Measurements from ENCODE around the gene SMAD7. TPM values are rescaled to one million over a fixed set of nuclear protein-coding genes. Genes with fewer than 3 reads are reported as not detected.

SMAD7 gene
- total and polyA plus RNA-seq, 10 of the 15 experiments (the other 5 are each of a cell fraction or from before 2014, with no cell fraction given), result 1.3 to 22.5 (median 8.0) TPM

GRCh38 chr18:48975817-48976649 is 25.3 kb upstream of the SMAD7 start:
- POLR2A ChIA-PET, result no interaction called here
- H2AFZ ChIP-seq (ENCODE audit: control insufficient read depth, low read depth, low read length), result peak overlapping the region; percentile 68
- in situ Hi-C loops (cut with MboI) (no loop called here), intact Hi-C loops (cut with micrococcal nuclease; ENCODE audit: unreplicated experiment) (no loop called here)
- RAD21 ChIA-PET (ENCODE audit: unreplicated experiment), result no interaction called here
- ATAC-seq, result peak; percentile 77
- H3K4me2 ChIP-seq (ENCODE audit: control insufficient read depth, insufficient read depth), result peak overlapping the region; percentile 75
- 0 out of 2 replicates have a peak, but pooled peaks cover 4% of the 10 kb centered on the region for H3K4me1 ChIP-seq (ENCODE audit: control insufficient read depth, insufficient read depth, low read length)
- no peak overlapping the region for H3K27ac ChIP-seq (ENCODE audit: control insufficient read depth, insufficient read depth)
- peaks cover 0 to 1% of the 10 kb centered on the region in 2 experiments; a peak in 2 of 4 replicates for H3K27me3 ChIP-seq (replicated peaks in 1 of 2; ENCODE audit: control insufficient read depth in 2 of 2, insufficient read depth in 2 of 2, low read length in 1 of 2)
- H3K79me2 ChIP-seq (ENCODE audit: control insufficient read depth, insufficient read depth, low read length), result no peaks in the 10 kb centered on the region
- no peaks in the 10 kb centered on the region for H3K9me3 ChIP-seq (replicated peaks; ENCODE audit: control insufficient read depth, insufficient read depth, low read length)
- no peaks in the 10 kb centered on the region for H3K36me3 ChIP-seq (ENCODE audit: control insufficient read depth in 2 of 2, insufficient read depth in 2 of 2, low read length in 1 of 2)
- no peak overlapping the region for H3K9ac ChIP-seq (ENCODE audit: control insufficient read depth, insufficient read depth, low read length)
- SMC1A ChIA-PET (ENCODE audit: uncharacterized antibody, unreplicated experiment), result no interaction called here
- no peak for FAIRE-seq
- CTCF ChIA-PET, result interaction anchor here (0.7 kb wide), 2 partner anchors 154 to 204 kb away, joined by 3 read pairs; no protein-coding TSS in a partner anchor
- under 1% methylated on average over 48 of the region's 119 CpGs for WGBS (ENCODE audit: insufficient coverage, insufficient replicate concordance, low lambda C conversion rate, missing lambda C conversion rate)
- DNase-seq (ENCODE audit: low read depth, low spot score), result no peak
- H3K4me3 ChIP-seq, result peak overlapping the region; percentile 73
- BruUV-seq (replicated peaks), result no TSS peak
- H4K20me1 ChIP-seq (ENCODE audit: control insufficient read depth, insufficient read depth), result no peaks in the 10 kb centered on the region; the same call in 1 of the 2 replicates
- TF ChIP-seq USF2 (IDR thresholded peaks at IDR 0.05; ENCODE audit: borderline replicate concordance, low read depth, low read length), result no peak
- TF ChIP-seq RELA (IDR thresholded peaks at IDR 0.05; ENCODE audit: borderline replicate concordance, partially characterized antibody), result no peak
- TF ChIP-seq JUND (IDR thresholded peaks at IDR 0.05; ENCODE audit: low read depth, low read length), result no peak
- no peak for TF ChIP-seq ASH2L (IDR thresholded peaks at IDR 0.05; ENCODE audit: borderline replicate concordance, low read depth)
- TF ChIP-seq IKZF1 (conservative IDR thresholded peaks at IDR 0.05), result peak; percentile 70
- TF ChIP-seq TARDBP (IDR thresholded peaks at IDR 0.05; ENCODE audit: borderline replicate concordance), result no peak
- peak; percentile 71 for TF ChIP-seq NR2F1 (conservative IDR thresholded peaks at IDR 0.05)
- TF ChIP-seq PAX5 (IDR thresholded peaks at IDR 0.05; ENCODE audit: borderline replicate concordance, low read depth, low read length), result 0 out of 2 replicates have a peak, but pooled peaks have one; percentile 15
- TF ChIP-seq MEF2B (IDR thresholded peaks at IDR 0.05; ENCODE audit: partially characterized antibody, poor library complexity, severe bottlenecking), result peak; percentile 36
- TF ChIP-seq MEF2A (IDR thresholded peaks at IDR 0.05; ENCODE audit: insufficient read depth, low read depth, low read length), result no peak
- peak; percentile 77 for TF ChIP-seq GATAD2B (conservative IDR thresholded peaks at IDR 0.05; ENCODE audit: low read depth)
- TF ChIP-seq ZNF687 (IDR thresholded peaks at IDR 0.05), result 0 out of 2 replicates have a peak, but pooled peaks have one; percentile 32
- no peak for TF ChIP-seq HDGF (IDR thresholded peaks at IDR 0.05)
- TF ChIP-seq LARP7 (IDR thresholded peaks at IDR 0.05), result peak; percentile 72
- TF ChIP-seq BHLHE40 (IDR thresholded peaks at IDR 0.05; ENCODE audit: borderline replicate concordance in 1 of 2, low read depth in 2 of 2, low read length in 1 of 2), result peak in 1 of 2 experiments; percentile 37; a peak in 2 of 4 replicates
- TF ChIP-seq SKIL (IDR thresholded peaks at IDR 0.05; ENCODE audit: low read depth, poor library complexity, severe bottlenecking), result no peak
- no peak for TF ChIP-seq RAD51 (IDR thresholded peaks at IDR 0.05)
